Adrenal gland (tissue), 5 donors: ENCODE data around the gene TIGD3.

Experiments used
- POLR2A ChIP-seq, 2 donors: fragments of 450-650 bp; IDR thresholded peaks; one replicate each; pipeline ENCODE4 v1.6.1; 2017; ENCODE audit warnings: antibody characterized with exemption in 2 of 2, mild to moderate bottlenecking in 2 of 2, moderate library complexity in 1 of 2
- TF ChIP-seq, protein P1 (sequence below), 6 experiments: fragments of 450-650 bp in 4 of 6; fragments of 200-600 bp in 2 of 6; sonication (generic) in 1 of 6; IDR thresholded peaks; 1 replicate in 5 of 6; 2 replicates in 1 of 6; pipeline versions ENCODE4 v1.5.1 to v1.8.0; 2016 to 2021; ENCODE audit warnings: antibody characterized with exemption in 6 of 6, mild to moderate bottlenecking in 2 of 6, moderate library complexity in 1 of 6
- donor health status: DM: no; HTN: no; CAD: no.

GRCh38 chr11:65308281-65308891, 46.2 kb upstream of the TIGD3 start:
- TF ChIP-seq, protein P1, sequence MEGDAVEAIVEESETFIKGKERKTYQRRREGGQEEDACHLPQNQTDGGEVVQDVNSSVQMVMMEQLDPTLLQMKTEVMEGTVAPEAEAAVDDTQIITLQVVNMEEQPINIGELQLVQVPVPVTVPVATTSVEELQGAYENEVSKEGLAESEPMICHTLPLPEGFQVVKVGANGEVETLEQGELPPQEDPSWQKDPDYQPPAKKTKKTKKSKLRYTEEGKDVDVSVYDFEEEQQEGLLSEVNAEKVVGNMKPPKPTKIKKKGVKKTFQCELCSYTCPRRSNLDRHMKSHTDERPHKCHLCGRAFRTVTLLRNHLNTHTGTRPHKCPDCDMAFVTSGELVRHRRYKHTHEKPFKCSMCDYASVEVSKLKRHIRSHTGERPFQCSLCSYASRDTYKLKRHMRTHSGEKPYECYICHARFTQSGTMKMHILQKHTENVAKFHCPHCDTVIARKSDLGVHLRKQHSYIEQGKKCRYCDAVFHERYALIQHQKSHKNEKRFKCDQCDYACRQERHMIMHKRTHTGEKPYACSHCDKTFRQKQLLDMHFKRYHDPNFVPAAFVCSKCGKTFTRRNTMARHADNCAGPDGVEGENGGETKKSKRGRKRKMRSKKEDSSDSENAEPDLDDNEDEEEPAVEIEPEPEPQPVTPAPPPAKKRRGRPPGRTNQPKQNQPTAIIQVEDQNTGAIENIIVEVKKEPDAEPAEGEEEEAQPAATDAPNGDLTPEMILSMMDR (IDR thresholded peaks at IDR 0.05) = no peak
- TF ChIP-seq POLR2A (IDR thresholded peaks at IDR 0.05) = no peak
